IMR-90 (cell line): ENCODE measurements around the gene FBRS.

ENCODE experiments used
- BHLHE40 ChIP-seq: fragments of 150-350 bp; IDR thresholded peaks from 2 replicates; pipeline ENCODE4 v1.6.1; 2016; ENCODE audit warnings: mild to moderate bottlenecking, low read depth, low read length
- CEBPB ChIP-seq: IDR thresholded peaks from 2 replicates; pipeline ENCODE4 v1.6.1; 2012; ENCODE audit warnings: low read depth, low read length, improper control_type of control experiment
- CTCF ChIP-seq: conservative IDR thresholded peaks from 2 replicates; pipeline ENCODE4 v1.5.1; 2012; ENCODE audit warnings: mild to moderate bottlenecking, low read depth, low read length, improper control_type of control experiment
- FOS ChIP-seq: fragments of 150-350 bp; IDR thresholded peaks from 2 replicates; pipeline ENCODE4 v1.6.1; 2016; ENCODE audit warnings: low read depth, low read length
- MXI1 ChIP-seq: IDR thresholded peaks from 2 replicates; pipeline ENCODE4 v1.6.1; 2012; ENCODE audit warnings: low read depth, mild to moderate bottlenecking, low read length, moderate library complexity, borderline replicate concordance
- NFE2L2 ChIP-seq: fragments of 150-350 bp; IDR thresholded peaks from 2 replicates; pipeline ENCODE4 v1.6.1; 2016; ENCODE audit warnings: low read depth, mild to moderate bottlenecking, low read length
- POLR2A ChIP-seq: IDR thresholded peaks from 2 replicates; pipeline ENCODE4 v1.6.1; 2012; ENCODE audit warnings: mild to moderate bottlenecking, low read depth, low read length
- RAD21 ChIP-seq: IDR thresholded peaks from 2 replicates; pipeline ENCODE4 v1.6.1; 2012; ENCODE audit warnings: low read length, improper control_type of control experiment
- RCOR1 ChIP-seq: IDR thresholded peaks from 2 replicates; pipeline ENCODE4 v1.6.1; 2012; ENCODE audit warnings: mild to moderate bottlenecking, low read length, improper control_type of control experiment; ENCODE audit not compliant: insufficient replicate concordance
- RFX5 ChIP-seq: IDR thresholded peaks from 2 replicates; pipeline ENCODE4 v1.8.0; 2012; ENCODE audit warnings: low read depth, mild to moderate bottlenecking, low read length, moderate library complexity
- SMC3 ChIP-seq: fragments of 150-350 bp; IDR thresholded peaks from 2 replicates; pipeline ENCODE4 v1.6.1; 2016; ENCODE audit warnings: low read depth, mild to moderate bottlenecking, antibody characterized with exemption, low read length, moderate library complexity
- USF2 ChIP-seq: fragments of 150-350 bp; IDR thresholded peaks from 2 replicates; pipeline ENCODE4 v1.6.1; 2017; ENCODE audit warnings: mild to moderate bottlenecking, antibody characterized with exemption, low read length, low read depth
- TF ChIP-seq, protein P1 (sequence below): fragments of 150-350 bp; IDR thresholded peaks from 2 replicates; pipeline ENCODE4 v1.6.1; 2016; ENCODE audit warnings: low read depth, mild to moderate bottlenecking, low read length, moderate library complexity, borderline replicate concordance

GRCh38 chr16:30647274-30647571 is 11.0 kb upstream of the FBRS start:
- TF ChIP-seq CTCF (no peak), USF2 (no peak), RAD21 (no peak), POLR2A (no peak), RCOR1 (no peak), NFE2L2 (no peak), FOS (no peak), MXI1 (no peak), RFX5 (no peak), SMC3 (no peak), BHLHE40 (no peak), CEBPB (no peak)
- TF ChIP-seq, protein P1, sequence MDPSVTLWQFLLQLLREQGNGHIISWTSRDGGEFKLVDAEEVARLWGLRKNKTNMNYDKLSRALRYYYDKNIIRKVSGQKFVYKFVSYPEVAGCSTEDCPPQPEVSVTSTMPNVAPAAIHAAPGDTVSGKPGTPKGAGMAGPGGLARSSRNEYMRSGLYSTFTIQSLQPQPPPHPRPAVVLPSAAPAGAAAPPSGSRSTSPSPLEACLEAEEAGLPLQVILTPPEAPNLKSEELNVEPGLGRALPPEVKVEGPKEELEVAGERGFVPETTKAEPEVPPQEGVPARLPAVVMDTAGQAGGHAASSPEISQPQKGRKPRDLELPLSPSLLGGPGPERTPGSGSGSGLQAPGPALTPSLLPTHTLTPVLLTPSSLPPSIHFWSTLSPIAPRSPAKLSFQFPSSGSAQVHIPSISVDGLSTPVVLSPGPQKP: no peak
